Measurements from ENCODE around the gene PAN3.

The PAN3 gene

GRCh38 chr13:28219408-28220099, 81.2 kb downstream of the PAN3 start:
- no peak for DNase-seq (ENCODE audit: low spot score)

DNA sequence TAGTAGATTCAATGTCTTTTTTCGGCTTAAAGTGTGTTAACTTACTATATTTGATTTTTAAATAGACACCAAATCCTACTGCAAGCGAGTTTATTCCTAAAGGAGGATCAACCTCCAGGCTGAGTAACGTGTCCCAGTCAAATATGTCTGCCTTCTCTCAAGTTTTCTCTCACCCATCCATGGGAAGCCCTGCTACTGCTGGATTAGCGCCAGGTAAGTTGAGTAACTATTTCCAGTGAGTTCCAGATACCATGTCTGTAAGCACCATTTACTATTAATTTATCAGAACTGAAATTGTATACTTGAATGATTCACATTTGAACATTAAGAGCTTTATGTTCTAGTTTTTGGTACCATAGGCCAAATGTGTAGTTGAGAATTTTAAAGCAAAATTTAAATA, 81.8 kb downstream of the PAN3 start:
- DNase-seq (ENCODE audit: low spot score): no peak

GRCh38 chr13:28229522-28230411, 91.4 kb downstream of the PAN3 start:
- DNase-seq (ENCODE audit: low spot score): no peak

DNA sequence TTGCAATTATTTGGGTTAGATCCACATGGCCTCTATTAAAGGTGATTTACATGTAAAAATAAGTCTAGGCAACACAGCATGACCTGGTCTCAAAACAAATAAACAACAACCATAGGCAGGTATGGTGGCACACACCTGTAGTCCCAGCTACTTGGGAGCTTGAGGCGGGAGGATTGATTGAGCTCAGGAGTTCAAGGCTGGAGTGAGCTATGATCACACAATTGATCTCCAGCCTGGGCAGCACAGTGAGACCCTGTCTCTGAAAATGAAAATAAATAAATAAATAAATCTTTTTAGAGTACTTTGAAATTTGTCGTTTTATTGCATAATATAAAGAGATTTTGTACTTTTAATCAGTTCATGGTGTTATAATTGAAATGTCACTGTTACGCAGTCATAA, 93.3 kb downstream of the PAN3 start:
- DNase-seq (ENCODE audit: low spot score): no peak

GRCh38 chr13:28237944-28238343, 99.6 kb downstream of the PAN3 start:
- no peak for DNase-seq (ENCODE audit: low spot score)

DNA sequence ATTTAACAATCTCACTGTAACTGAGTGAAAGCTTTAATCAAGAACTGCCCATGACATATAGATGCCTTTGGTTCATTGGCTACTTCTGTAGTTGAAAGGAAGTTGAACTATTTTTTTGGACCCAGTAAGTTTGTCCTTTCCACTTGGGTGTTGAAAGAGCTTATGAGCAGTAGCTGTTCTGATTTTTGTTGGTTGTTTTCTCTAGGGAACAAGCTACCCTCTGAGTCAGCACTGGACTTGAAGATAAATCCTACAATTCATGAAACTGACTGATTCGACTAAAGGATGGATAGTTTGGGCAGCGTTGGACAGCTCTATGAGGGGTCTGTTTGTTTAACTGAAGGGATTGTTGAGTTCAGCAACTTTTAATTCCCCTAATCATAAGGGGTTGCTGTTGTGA, 101.0 kb downstream of the PAN3 start:
- DNase-seq (ENCODE audit: low spot score): no peak

DNA sequence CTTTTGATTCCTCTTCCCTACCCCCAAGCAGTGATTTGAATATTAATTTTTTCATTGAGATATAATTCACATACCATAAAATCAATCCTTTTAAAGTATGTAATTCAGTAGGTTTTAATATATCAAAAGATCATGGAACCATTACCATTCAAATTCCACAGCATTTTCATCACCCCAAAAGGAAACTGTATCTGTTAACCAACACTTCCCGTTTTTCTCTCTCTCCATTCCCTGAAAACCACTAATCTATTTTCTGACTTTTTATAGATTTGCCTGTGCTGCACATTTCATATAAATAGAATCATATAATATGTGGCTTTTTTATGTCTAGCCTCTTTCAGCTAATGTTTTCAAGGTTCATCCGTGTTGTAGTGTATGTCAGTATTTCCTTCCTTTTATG, 107.1 kb downstream of the PAN3 start:
- no peak for DNase-seq (ENCODE audit: low spot score)

- DNase-seq (ENCODE audit: low spot score): no peak
Observed at GRCh38 chr13:28246891-28247290, 108.5 kb downstream of the PAN3 start.

DNA sequence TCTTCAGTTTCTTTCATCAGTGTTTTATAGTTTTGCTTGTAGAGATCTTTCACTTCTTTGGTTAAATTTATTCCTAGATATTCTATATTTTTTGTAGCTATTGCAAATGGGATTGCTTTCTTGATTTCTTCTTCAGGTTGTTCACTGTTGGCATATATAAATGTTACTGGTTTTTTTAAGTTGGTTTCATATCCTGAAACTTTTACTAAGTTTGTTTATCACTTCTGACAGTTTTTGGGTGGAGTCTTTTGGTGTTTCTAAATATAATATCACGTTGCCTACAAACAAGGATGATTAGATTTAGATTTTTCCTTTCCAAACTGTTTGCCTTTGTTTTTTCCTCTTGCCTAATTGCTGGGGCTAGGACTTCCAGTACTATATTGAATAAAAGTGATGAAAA, 109.7 kb downstream of the PAN3 start:
- no peak for DNase-seq (ENCODE audit: low spot score)

GRCh38 chr13:28250542-28250941, 112.2 kb downstream of the PAN3 start:
- DNase-seq (ENCODE audit: low spot score): no peak

GRCh38 chr13:28251466-28251865, 113.1 kb downstream of the PAN3 start:
- no peak for DNase-seq (ENCODE audit: low spot score)

DNA sequence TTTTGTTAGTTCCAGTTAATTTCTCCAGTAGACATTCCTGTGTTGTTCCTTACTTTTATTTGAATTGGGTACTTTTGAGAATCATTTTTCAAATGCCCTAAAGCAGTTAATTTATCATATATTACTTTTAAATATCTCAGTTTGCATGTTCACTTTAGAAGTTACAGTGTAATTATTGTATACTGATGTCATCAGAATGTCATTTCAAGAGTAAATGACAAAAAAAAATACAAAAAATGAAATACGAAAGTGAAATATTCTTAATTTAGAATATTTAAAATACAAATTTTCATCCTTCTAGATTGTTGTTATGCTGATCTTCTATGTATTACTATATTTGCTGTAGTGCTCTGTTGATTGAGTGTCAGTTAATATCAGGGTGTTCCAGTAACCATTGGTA, 114.2 kb downstream of the PAN3 start:
- DNase-seq (ENCODE audit: low spot score): no peak

DNA sequence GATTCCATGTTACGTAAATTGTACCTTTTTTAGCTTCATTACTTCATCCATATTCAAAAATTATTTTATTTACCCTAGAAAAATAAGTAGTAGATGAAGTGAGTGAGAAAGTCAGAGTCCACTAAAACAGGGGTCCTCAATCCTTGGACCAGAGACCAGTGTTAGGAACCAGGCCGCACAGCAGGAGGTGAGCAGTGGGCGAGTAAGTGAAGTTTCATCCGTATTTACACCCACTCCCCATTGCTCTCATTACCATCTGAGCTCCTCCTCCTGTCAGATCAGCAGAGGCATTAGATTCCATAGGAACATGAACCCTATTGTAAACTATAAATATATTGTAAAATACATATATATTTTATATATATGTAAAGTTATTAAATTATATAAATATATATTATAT, 119.0 kb downstream of the PAN3 start:
- no peak for DNase-seq (ENCODE audit: low spot score)

GRCh38 chr13:28258417-28258816, 120.1 kb downstream of the PAN3 start:
- DNase-seq (ENCODE audit: low spot score): no peak

- no peak for DNase-seq (ENCODE audit: low spot score)
Observed at GRCh38 chr13:28267497-28267896, 129.2 kb downstream of the PAN3 start.

GRCh38 chr13:28268800-28269223, 130.5 kb downstream of the PAN3 start:
- DNase-seq (ENCODE audit: low spot score): no peak

GRCh38 chr13:28271056-28271840, 132.9 kb downstream of the PAN3 start:
- no peak for DNase-seq (ENCODE audit: low spot score)

GRCh38 chr13:28273919-28274318, 135.6 kb downstream of the PAN3 start:
- DNase-seq (ENCODE audit: low spot score): no peak

DNA sequence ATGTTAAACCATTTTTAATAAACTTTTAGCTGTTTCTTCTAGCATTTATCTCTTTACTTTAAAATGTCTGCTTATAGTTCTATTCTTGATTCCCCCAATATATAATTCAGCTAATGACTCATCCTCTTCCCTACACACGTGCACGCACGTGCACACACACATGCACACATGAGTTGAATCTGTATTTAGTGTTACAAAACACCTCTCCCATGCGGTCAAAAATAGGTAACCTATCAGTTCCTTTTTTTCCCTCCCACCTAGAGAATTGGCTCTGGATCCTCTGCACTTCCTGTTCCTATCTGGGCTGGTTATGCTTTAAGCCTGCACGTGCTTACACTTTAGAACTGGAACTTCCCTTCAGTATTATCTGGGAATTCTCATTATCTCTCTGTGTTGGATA, 144.1 kb downstream of the PAN3 start:
- no peak for DNase-seq (ENCODE audit: low spot score)

- DNase-seq (ENCODE audit: low spot score): no peak
Observed at GRCh38 chr13:28283600-28283999, 145.3 kb downstream of the PAN3 start.

DNA sequence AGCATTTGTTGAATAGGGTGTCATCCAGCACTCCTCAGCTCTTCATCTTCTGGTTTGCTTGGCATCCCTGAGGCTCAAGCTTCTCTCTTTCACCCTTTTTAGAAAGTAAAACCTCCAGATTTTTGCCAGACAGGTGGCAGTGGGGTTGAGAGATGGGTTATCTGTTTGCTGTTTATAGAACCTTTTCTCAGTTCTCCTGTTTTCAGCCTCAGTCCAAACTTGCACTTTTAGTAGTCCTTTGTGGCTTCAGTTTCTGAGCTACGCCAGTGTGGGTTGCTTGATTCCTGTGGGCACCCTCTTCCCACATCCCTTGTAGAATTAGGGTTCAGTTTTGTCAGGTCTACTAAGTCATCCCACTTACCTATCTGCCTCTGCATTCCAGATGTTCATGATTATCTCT, 147.9 kb downstream of the PAN3 start:
- no peak for DNase-seq (ENCODE audit: low spot score)

- DNase-seq (ENCODE audit: low spot score): no peak
Observed at GRCh38 chr13:28297341-28297740, 159.0 kb downstream of the PAN3 start.

GRCh38 chr13:28299916-28300315, 161.6 kb downstream of the PAN3 start:
- DNase-seq (ENCODE audit: low spot score): no peak
